Activated gamma-delta T cell treated with Interleukin-2 at 50 U/mL for 16 hours (primary cell): ENCODE measurements around the gene FRMD6.
"Not testable (repeated sequence)": the region's sequence is repeated elsewhere in the genome, so short reads cannot be mapped to it uniquely, and the experiment has no call there.

Source experiments
- DNase-seq: peaks from one replicate; pipeline ENCODE4 v3.0.0-alpha.2; 2020

The FRMD6 gene

DNA sequence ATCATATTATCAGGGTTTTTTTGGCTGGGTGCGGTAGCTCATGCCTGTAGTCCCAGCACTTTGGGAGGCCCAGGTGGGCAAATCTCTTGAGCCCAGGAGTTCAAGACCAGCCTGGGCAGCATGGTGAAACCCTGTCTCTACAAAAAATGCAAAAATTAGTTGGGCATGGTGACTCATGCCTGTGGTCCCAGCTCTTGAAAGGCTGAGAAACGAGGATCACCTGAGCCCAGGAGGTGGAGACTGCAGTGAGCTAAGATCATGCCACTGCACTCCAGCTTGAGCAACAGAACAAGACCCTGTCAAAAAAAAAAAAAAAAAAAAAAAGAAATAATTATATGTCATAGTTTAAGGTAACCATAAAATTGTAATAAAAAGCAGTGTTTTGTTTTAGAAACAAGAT is 18.4 kb upstream of the FRMD6 start:
- not testable (repeated sequence) for DNase-seq

DNA sequence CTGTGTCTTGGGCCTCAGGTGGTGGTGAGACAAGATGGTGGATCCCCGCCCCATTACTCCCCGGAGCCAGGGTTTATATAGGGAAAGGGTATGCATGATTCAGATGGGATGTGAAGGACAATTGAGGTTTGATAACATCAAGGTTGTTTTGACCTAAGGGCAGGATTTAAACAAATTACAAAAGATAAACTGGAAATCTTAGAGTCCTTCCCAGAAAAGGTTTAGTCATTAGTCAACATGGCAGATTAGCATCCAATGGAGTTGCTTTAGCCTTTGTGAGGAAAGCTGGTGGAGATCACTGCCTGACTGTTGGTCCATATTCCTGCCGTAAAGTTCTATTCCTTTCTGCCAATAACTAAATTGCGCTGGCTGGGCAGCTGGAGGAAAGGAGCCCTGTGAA is 15.6 kb upstream of the FRMD6 start:
- DNase-seq: no peak

DNA sequence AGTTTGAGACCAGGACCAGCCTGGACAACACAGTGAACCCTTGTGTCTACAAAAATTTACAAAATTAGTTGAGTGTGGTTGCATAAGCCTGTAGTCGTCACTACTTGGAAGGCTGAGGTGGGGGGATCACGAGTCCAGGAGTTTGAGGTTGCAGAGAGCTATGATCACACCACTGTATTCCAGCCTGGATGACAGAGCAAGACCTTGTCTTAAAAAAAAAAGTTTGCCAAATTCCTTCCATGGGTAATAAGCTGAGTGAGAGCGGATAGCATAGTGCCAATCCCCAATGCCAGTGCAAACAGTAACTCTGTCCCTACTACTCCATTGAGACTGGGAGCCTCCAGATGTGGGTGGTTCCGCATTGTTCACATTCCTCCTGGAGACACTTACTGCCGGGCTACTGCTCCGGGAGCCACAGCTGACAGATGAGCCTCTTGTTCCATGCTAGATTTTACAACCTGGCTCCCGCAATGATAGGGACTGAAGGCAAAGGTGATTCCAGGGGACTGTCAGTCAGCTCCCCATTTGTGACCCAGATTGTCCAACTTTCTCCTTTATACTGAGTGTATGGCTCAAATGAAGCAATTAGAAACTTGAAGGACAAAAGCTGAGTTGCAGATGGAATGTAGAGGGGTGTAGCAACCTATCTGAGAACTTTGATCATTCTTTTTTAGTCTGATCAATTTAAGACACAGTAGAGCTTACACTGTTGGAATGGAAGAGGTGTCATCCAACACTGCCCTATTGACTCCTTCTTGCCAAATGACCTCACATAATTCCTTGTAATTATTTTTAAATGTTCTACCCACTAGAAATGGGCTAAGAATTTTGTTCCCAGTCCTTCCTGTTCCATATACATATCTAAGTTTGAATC is 13.4 kb upstream of the FRMD6 start:
- DNase-seq: no peak

DNA sequence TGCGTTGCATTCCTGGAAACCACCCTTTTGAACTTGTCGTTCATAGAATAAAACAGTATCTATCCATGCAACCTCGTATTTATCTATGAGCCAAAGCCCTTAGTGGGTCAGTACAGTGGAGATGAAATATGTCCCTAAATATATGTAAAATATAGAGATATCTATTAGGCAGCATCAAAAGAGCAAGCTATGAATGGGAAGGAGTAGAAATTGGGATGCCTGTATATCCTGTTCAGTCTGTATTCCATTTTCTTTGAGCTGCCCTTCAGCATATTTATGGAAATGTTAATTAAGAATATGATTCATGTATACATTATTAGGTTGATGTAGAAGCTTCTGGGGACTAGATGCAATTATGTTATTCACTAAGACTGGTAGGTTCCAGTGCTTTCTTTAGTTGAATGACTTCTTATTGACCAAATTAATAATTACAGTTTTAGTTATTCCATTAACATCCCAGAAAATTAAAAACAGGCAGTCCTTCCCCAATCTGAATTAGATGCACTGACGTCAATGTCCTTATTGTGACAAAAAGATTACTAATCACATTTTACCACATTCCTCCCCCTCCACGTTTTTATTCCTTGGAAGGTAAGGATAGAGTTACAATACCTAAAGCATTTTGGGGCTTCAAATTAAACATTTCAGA is 11.9 kb upstream of the FRMD6 start:
- DNase-seq: no peak

DNA sequence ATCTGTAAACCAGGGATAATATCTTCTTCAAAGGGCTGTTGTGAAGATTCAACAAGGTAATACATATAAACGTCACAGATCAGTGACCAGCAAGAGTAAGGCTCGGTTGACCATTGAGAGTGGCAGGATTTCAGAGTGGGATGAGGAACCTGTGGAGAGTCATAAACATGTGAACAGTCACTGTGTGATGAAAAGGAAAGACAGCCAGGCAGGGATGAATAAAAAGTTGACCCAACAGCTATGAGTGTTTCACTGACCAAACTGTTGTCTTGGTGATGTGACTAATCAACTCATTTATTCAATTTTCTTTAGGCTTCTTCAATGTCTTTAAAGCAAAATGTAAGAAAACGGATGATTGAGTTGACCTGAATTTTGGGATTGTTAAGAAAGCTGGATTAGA is 8.6 kb upstream of the FRMD6 start:
- no peak for DNase-seq

DNA sequence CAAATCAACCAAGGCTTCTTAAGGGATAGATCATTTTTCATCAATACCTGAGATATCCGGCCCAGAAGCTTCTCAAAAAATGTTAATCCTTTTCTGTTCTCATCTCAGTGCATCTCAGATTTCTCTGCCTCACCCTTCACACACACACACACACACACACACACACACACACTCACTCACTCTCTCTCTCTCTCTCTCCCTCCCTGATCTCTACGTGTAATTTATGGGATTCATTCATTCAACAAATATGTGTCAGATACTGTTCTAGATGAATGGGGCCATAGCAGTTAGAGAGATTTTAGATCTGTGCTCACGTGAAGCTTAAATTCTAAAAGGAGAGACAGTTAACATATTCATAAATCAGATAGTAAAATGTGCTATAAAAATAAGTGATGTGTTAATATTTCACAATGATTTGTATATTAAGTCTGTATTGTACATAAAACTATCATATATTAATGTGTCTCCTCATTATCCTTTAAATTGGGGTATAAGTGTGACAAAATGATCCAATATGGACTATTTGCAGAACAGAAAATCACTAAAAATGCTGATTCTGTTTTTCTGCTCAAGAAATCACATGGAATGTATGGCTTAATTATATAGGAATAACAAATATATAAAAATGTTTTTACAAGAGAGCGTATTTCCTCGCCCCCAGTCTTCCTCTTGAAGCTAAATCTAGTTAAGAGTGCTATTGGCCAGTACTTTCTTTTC is 7.3 kb upstream of the FRMD6 start:
- no peak for DNase-seq

DNA sequence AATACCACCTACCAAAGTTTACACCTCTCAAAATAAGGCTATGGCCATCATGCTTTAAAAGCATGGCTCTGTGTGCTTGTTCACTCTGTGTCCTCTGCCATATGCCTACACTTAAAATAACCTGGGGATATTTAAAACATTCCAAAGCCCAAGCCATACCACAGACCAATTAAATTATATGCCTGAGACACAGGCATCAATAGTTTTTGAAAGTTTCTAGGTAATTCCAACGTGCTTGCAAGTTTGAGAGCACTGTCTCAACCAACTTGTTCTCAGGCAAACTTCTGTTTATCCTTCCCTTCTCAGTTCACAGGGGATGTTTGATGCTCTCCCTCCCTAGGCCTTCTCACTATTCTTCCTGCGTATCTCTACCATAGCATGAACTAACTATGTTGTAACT is 3.4 kb upstream of the FRMD6 start:
- no peak for DNase-seq

DNA sequence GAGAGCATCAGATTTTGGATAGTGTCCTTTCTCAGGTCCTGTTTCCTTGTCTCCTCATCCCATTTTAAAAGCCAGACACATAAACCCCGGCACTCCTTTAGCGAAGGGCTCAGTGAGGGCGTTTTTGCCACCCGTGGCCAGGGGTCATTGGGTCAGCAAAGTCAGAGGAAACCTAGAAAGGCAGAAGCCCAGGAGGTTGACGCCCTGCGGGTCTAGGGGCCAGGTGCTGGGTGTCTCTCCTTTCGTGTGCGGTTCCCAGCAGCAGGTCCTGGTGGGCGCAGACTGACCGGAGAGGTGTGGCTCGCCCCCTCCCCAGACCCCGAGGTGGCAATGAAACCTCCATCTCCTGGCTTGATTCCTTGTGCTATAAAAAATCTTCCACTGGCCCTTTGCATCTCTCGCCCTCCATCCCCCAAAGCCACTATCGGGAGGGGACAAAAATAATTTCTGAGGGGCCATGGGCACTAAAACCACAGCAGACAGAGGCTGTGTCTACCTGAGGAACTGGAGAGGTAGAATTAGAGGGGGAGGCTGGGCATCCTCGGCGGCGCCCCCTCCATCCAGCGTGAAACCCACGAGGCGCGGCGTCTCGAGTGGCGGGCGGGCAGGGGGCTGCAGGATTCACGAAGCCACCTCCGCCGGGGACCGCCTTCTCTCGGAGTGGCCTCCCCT is 858 bp upstream of the FRMD6 start:
- peak; percentile 4 for DNase-seq

DNA sequence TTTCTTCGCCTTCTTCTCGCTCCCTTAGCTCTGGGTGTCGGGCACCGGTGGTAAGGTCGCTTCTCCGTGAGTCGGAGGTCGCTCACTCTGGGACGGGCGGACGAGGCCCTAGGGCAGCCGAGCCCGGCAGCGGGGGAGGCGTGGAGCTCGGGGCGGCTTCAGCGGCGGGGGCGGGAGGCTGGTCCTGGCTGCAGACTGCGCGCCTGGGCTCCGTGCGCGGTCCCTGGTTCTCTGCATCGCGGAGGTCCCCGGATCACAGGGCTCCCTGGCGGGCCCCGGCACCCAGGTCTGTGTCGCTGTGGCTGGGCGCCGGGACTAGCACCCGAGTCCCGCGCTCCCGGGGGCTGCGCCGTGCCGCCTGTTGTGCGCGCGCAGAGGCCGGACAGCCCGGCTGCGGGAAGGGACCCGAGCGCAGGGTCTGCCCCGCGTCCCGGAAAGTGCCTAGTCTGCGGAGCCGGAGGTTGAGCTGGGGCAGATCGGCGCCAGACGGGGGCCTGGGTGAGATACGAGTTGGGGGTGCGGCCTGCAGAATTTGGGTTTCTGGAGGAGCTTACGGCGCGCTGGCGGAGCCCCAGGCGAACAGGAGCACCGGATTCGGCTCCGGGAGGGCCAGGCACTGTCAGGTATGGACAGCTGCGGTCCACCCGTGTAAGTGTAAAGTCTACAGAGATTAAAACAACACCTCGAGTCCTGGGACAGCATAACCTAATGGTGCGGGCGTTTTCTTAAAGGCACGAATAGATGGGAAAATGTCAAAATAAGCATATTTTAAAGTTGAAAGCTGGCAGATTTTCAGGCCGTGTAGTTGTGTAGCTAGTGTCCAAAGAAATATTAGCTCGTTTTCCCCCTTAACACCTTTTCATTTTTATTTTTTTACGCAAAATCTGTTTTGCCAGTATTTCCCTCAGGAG is 713 bp downstream of the FRMD6 start:
- peak; percentile 29 for DNase-seq

DNA sequence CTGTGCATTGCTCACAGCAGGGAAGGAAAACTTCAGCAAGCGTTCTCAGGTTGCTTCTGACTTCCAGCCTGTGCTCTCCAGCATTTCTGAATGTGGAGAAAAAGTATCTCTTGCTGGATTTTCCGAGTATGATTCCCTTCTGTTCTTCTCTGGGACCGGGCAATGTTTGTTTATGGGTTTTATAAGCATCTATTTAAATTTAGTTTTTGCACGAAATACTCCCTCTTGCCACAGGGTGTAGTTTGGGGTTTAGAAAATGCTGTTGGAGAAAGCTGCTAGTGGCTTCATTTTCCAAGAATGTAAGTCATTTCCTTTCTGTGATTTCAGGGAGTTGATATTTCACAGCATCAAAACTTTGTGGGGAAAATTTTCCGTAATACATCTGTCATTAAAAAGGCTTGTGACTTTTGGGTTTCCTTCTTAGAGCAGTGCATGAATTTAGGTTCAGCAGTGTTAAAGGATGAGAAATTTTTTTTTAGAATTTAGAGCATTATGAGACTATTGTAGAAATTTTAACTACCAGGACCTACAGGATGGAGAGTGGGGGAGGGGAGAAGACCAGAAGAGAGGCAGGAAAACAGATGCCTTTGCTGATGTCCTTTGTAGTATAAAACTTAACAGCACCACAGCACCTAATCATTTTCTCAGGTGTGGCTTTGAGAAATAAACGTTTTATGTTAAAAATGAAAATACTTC is 1.5 kb downstream of the FRMD6 start:
- no peak for DNase-seq

DNA sequence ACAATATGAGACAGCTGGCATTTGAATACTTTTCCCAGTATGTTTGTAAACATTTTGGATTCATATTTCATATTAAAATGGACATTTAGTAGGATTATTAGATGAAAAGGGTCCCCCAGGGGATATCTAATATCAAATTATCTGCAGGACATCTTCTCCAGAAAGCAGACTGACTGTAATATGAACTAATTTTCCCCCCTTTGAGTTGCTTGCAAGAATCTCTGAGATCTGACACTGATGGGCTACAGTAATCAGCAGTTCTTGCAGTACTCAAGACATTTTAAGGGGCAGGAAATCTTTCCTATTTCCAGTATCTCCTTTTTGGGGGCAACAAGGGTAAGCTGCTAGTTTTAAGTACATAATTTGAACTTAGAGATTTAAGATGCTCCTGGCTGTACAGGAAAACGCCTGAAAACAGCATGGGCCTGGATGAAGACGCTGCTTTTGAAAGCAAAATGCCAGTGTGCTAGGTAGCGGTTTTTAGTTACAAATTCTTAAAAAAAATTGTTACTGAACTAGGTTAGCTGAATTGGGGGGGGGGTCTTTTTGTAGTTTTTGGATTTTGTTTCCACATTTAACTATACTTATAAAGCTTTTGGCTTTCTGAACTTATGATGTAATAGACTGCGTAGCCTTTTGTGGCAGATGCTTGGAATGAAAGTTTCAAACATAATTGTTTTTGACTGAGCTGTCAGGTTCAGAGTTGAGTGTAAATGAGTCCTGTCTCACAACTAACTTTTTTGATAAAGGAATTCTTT is 2.2 kb downstream of the FRMD6 start:
- DNase-seq: no peak

DNA sequence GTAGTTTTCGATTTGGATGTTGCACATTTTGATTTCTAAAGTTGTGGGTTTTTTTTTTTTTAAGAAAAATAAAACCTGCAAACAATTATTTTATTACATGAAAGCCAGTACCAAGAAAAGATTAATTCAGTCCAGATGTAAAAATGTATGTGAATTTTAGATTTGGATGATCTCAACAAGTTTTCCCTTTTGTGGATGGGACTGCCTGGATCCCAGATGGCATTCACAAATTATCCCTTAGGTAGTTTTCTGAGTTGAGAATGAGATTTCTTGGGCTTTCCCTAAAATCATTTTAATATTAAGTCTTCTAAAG is 2.8 kb downstream of the FRMD6 start:
- no peak for DNase-seq

DNA sequence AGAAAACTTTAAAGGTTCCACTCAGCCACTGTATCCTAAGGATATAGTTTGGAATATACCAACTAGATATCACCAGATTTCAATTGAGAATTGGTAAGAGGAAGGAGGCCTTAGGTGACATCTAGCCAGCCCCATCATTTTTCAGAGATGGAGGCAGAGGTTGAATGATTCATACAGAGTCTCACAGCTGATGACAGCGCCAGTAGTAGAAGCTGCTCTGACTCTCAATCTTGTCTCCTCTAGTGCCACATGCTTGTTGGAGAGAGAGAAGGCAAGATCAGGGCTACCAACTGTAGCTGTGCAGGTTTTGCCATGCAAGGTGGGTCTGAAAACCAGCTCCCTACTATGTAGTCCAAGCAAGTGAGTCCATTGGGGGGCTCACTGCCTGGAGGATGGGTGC is 6.1 kb downstream of the FRMD6 start:
- DNase-seq: no peak

DNA sequence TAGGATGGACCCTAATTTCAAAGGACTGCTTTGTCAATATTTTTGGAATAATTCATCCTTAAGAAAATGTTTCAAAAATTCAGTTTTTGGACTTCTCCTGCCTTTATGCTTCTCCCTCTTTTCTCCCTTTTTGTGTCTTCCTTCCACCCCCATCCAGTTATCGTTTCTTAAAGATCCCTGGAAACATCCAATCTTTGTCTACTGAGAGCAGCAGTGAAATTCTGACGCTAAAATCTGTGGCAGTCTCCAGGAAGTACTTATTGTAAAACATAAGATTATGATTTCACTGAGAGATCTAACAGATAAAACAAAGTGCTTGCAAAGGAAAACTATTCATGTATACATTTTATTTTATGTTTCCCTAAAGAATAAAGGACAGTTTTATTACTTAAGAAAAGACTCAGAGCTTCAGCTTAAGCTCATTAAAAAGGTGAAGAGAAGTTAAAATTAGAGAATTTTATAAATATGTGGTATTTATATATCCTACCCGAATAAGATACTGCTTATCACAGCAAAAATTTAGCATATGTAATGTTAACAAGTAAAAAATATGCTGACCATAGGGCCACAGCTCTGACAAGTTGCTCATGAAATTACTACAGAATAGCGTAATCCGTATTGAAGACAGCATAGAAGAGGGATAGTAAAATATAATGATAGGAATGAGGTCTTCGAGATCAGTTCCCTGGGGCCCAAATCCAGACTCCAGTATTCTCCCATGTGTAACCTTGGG is 6.9 kb downstream of the FRMD6 start:
- no peak for DNase-seq

DNA sequence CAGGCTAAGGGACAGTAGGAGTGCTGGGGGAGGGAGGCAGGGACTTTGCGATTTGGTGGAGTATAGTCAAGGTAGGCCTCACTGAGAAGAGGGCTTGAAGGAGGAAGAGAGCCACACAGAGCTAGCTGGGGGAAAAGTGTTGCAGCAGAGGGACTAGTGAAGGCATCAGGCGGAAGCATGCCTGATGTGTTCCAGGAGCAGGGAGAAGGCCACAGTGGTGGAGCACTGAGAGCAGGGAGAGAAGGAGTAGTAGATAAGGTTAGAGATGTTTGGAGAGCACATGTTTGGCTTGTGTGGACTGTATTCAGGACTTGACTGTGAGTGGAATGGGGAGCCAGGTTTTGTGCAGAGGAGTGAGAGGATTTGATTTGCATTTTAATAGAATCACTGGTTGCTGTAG is 9.0 kb downstream of the FRMD6 start:
- no peak for DNase-seq

DNA sequence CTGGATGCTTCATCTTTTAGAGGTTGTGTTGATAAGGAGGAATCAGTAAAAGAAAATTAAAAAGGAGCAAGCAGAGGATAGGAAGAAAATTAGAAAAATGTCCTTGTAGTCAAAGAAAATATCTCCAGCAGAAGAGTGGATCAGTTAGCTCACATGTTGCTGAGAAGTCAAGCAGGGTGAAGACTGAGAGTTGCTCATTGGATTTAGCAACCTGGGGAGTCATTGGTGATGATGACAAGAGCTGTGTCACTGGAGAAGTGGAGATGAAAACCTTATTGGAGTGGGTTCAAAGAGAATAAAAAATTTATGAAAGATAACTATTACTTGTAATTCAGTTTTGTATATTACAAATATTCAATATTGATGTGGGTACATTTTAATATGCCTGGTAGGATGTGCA is 9.8 kb downstream of the FRMD6 start:
- no peak for DNase-seq

DNA sequence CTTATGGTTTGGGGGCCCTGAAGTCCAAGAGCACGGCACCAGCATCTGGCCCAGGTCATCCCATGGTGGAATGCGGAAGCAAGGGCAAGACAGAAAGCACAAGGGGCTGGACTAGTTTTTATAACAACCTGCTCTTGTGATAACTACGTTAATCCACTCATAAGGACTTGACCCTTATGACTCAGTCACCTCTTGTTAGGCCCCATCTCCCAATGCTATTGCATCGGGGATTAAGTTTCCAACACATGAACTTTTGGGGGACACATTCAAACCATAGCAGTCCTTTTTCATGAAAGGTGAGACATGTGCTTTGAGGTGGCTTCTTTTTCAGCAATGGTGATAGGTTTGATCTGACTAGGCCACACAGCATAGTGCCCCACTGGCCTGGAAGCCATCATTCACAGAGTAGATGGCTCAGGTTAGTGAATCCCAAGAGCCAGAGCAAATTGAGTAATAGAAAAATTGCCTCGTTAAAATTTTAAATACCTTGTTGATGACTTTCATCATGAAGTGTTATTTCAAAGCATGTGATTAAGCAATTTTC is 12.1 kb downstream of the FRMD6 start:
- DNase-seq: no peak

DNA sequence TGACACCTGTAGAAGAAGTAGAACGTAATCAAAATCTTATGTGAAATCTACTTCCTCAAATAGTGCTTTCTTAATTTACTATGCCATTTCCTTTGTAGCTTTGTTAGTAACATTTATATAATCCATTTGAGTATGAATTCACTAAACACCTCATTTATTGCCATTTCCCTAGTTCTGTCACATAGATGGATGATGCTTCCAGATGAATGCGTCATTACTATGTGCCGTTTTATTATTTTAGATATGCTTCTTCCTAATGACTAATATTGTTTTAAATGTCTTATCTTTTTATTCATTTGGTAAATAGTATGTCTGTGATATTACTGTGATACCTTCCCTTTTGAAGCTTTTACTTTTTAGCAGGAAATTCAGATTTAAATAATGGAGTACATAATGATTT is 14.4 kb downstream of the FRMD6 start:
- no peak for DNase-seq

DNA sequence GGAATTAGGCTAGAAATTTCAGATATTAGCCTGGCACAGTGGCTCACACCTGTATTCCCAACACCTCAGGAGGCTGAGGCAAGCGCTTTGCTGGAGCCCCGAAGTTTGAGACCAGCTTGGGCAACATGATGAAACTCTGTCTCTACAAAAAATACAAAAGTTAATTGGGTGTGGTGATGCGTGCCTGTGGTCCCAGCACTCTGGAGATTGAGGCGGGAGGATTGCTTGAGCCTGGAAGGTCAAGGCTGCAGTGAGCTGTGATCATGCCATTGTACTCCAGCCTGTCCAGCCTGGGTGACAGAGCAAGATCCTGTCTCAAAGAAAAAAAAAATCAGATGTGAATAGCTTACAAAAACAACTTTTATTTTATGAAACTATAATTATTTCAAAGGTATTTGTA is 15.1 kb downstream of the FRMD6 start:
- no peak for DNase-seq

DNA sequence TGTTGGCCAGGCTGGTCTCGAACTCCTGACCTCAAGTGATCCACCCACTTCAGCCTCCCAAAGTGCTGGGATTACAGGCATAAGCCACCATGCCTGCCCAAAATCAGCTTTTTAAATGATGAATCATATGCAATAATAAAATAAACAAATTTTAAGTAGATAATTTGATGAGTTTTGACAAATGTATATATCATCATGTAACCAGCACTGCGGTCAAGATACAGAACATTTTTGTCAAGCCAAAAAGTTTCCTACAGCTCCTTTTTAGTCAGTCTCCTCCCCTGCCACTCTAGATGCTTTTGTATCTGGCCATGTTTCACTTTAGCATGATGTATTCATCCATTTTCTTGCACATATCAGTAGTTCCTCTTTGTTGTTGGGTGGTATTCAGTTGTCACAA is 17.2 kb downstream of the FRMD6 start:
- no peak for DNase-seq
